ENCODE data around the gene SFXN3.

DNA sequence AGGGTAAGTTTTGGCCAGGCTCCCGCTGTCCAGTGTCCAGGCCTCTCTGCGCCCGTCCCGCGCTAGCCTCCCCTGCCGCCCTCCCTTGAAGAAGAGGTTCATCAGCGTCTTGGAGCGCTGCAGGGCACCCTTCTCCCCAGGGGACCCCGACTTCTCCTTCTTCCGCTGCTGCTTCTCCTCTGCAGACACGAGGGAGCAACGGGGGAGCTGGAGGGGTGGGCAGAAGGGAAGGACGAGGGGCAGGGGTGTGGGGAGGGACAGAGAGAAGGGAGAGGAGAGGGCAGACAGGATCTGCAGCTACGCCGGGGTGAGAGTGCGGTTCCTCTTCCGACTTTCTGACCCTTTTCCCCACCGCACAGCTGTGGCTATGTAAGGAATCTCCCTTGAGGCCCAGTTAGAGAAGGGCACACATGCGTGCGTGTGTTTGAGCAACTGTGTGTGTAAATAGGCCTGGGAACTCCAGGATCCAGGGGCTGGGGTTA lies 12.9 kb upstream of the SFXN3 start:
- TF ChIP-seq, protein P1, sequence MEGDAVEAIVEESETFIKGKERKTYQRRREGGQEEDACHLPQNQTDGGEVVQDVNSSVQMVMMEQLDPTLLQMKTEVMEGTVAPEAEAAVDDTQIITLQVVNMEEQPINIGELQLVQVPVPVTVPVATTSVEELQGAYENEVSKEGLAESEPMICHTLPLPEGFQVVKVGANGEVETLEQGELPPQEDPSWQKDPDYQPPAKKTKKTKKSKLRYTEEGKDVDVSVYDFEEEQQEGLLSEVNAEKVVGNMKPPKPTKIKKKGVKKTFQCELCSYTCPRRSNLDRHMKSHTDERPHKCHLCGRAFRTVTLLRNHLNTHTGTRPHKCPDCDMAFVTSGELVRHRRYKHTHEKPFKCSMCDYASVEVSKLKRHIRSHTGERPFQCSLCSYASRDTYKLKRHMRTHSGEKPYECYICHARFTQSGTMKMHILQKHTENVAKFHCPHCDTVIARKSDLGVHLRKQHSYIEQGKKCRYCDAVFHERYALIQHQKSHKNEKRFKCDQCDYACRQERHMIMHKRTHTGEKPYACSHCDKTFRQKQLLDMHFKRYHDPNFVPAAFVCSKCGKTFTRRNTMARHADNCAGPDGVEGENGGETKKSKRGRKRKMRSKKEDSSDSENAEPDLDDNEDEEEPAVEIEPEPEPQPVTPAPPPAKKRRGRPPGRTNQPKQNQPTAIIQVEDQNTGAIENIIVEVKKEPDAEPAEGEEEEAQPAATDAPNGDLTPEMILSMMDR (IDR thresholded peaks at IDR 0.05; ENCODE audit: low read length) = no peak
- no peak for TF ChIP-seq EZH2 (IDR thresholded peaks at IDR 0.05; ENCODE audit: borderline replicate concordance, low read length)

Measured in OCI-LY1 (cell line).